GM18507 (cell line): Measurements from ENCODE around the gene ANKRD28.
A peak's percentile ranks its signal among the peaks of the same experiment; 100 is the strongest.
"Not testable (repeated sequence)": the region's sequence is repeated elsewhere in the genome, so short reads cannot be mapped to it uniquely, and the experiment has no call there.

Experiments used
- DNase-seq: peaks from one replicate; pipeline ENCODE4 v3.0.0; 2011; ENCODE audit warnings: low read depth; ENCODE audit not compliant: insufficient read length; ENCODE audit errors: extremely low spot score
- FAIRE-seq: peaks from 2 replicates; lab custom pipeline; 2011; peaks lifted over from hg19 to GRCh38; lab: Jason Lieb, UNC

The ANKRD28 gene

GRCh38 chr3:15797642-15798303, at the start of gene ANKRD28:
Gene ANKRD28, minus strand, starts transcription at chr3:15797979. Its CDS starts 1,458 bp downstream, at chr3:15796521.
- FAIRE-seq (peak; percentile 87), DNase-seq (no peak)

DNA sequence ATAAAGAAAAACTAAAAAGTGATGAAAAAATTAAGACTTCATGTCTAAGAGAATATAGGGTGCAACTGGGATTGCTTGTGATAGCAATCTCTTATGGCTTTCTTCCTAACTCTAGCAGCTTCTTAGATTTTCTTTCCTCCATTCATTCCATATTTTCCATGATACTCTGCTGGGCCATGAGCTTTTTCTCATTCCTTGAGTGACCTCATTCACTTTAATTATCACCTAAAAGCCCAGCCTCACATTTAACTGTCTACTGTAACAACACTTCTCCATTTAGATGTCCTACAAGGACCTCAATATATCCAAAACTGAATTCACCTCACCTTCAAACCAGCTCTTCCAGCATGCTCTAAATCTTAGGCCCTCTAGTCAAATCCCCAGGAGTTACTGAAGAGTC, 49.5 kb upstream of the ANKRD28 start:
- DNase-seq = no peak

DNA sequence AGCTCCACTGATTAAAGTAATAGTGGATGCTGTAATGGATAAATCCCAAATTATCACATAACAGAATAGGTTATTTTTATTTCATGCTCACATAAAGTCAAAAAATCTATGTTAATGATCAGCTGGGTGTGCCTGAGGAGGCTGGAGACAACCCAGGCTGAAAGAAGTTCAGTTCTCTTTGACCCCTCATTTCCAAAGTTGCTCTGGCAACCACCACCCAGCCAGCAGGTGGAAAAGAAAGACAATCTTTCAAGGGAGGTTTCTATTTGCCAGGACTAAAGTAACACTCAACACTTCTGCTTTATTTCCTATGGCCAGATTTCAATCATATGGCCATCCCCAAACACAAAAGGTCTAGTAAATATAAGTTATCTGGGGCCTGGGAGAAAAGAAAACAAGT, 48.8 kb upstream of the ANKRD28 start:
- DNase-seq = no peak
- no peak for FAIRE-seq

More for the DNA sequence above, 49.5 kb upstream of the ANKRD28 start:
- no peak for FAIRE-seq

- no peak for FAIRE-seq
- DNase-seq = no peak
Observed at GRCh38 chr3:15845475-15845874, 47.7 kb upstream of the ANKRD28 start.

- FAIRE-seq = no peak
- no peak for DNase-seq
Observed at GRCh38 chr3:15844889-15845288, 47.1 kb upstream of the ANKRD28 start.

GRCh38 chr3:15841091-15841973, 43.6 kb upstream of the ANKRD28 start:
- FAIRE-seq = peak; percentile 5
- DNase-seq = not testable (repeated sequence)

DNA sequence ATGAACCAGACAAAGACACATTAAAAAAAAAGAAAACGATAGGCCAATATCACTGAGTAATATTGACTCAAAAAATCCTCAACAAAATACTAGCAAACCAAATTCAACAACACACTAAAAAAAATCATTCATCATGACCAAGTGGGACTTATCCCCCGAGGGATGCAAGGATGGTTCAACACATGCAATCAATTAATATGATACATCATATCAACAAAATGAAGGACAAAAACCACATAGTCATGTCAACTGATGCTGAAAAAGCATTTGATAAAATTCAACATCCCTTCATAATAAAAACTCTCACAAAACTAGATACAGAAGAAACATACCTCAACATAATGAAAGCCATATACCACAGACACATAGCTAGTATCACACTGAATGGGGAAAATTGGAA, 41.8 kb upstream of the ANKRD28 start:
- no peak for DNase-seq
- no peak for FAIRE-seq

DNA sequence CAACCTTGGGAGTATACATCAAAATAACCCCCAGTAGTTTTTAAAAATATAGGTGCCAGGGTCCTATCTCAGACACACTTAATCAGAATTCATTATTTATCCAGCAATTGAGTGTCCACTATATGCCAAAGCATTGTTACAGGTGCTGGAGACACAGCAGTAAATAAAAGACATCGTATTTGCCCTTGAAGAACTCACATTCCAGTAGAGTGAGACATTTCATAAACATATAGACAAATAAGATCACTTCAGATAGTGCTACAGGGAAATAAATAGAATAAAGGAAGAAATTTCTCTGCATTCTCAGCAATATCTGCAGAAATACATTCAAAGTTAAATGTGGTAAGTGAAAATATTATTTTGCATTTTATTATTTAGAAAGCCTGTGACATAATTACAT, 34.1 kb upstream of the ANKRD28 start:
- FAIRE-seq (no peak), DNase-seq (no peak)

DNA sequence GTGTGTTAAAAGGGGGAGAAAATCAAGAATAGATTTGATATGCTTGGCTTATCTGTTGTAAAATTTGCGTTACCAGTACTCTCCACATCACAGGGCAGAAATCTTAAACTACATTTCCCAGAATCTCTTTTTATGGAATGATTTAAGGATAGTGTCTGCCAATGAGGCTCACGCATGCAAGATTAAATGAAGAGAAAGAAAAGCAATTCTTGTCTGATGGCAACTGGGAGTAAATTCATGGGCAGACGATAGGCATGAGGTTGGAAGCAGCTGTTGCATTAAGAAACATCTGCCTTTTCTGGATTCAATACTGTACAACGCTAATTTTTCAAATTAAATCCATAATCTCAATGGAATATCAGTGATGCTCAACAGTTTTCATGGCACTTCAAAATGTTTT, 27.2 kb upstream of the ANKRD28 start:
- FAIRE-seq = no peak

GRCh38 chr3:15823092-15823491, 25.3 kb upstream of the ANKRD28 start:
- FAIRE-seq (no peak), DNase-seq (no peak)

More for the DNA sequence above, 27.2 kb upstream of the ANKRD28 start:
- DNase-seq = no peak

GRCh38 chr3:15822281-15822680, 24.5 kb upstream of the ANKRD28 start:
- DNase-seq (no peak), FAIRE-seq (no peak)

DNA sequence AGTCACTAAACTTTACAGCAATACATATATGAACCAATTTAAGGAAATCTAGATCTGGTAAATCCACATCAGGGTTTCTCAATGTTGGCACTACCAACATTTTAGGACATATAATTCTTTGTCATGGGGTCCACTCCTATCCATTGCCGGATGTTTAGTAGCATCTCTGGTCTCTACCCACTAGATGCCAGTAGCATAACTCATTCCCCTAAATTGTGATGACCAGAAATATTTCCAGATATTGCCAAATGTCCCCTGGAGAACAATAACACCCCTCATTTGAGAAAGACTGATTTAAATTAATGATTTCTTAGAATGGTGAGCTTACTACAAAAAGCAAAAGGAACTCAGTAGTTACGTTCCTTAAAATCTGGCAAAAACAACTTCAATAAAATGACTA, 23.1 kb upstream of the ANKRD28 start:
- DNase-seq = no peak
- FAIRE-seq = no peak

- DNase-seq (no peak), FAIRE-seq (no peak)
Observed at GRCh38 chr3:15819576-15819975, 21.8 kb upstream of the ANKRD28 start.

- no peak for FAIRE-seq
Observed at GRCh38 chr3:15819043-15819442, 21.3 kb upstream of the ANKRD28 start.

GRCh38 chr3:15815696-15816095, 17.9 kb upstream of the ANKRD28 start:
- FAIRE-seq (peak; percentile 47), DNase-seq (no peak)

More at GRCh38 chr3:15819043-15819442, 21.3 kb upstream of the ANKRD28 start:
- DNase-seq = no peak

- not testable (repeated sequence) for DNase-seq, FAIRE-seq
Observed at GRCh38 chr3:15813079-15813478, 15.3 kb upstream of the ANKRD28 start.

DNA sequence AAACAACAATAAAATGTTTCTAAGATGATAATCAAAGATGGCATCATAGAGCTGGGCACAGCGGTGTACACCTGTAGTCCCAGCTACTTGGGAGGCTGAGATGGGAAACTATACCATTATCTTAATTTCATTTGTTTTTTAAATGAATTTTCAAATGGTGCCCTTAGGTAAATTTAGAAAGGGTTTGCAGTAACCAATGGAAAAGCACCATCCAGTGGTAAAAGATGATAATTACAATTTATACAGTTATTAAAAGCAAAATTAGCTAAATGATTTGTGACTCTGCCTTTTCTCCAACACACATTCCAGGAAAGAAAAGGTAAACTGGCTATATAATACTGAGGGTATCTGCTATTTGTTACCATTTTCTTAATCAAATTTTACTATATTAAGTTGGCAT, 14.4 kb upstream of the ANKRD28 start:
- peak; percentile 50 for FAIRE-seq
- no peak for DNase-seq

DNA sequence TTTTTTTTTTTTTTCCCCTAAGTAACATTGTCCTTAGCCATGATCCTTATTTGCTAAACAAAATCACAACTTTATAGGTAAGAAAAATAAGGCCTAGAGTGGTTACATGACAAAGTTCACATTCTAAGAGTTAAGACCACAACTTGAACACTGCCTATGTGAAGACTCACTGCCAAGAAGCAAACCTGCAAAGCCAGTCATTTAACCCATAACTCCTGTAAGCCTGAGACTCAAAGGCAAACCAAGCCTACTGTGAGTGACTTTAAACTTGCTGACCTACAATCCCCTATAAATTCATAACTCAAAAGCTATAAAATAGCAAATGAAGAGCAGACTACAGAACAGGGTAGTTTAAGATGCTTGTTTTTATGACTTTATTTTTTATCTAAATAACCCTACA, 12.9 kb upstream of the ANKRD28 start:
- peak; percentile 61 for FAIRE-seq
- no peak for DNase-seq

- peak; percentile 76 for FAIRE-seq
- no peak for DNase-seq
Observed at GRCh38 chr3:15809313-15809712, 11.5 kb upstream of the ANKRD28 start.

- no peak for FAIRE-seq
- no peak for DNase-seq
Observed at GRCh38 chr3:15808679-15809310, 11.0 kb upstream of the ANKRD28 start.
